Stimulated activated CD8-positive, alpha-beta memory T cell treated with anti-CD3 and anti-CD28 coated beads, Interleukin-4, amount 100 ng/mL, for 1 hour (primary cell): ENCODE results near the gene CCSAP.
A peak's percentile ranks its signal among the peaks of the same experiment; 100 is the strongest.
"Not testable (repeated sequence)": the region's sequence is repeated elsewhere in the genome, so short reads cannot be mapped to it uniquely, and the experiment has no call there.

Experiments
- DNase-seq, 2 donors: peaks; one replicate each; pipeline ENCODE4 v3.0.0-alpha.2; 2020; ENCODE audit warnings: low read depth in 2 of 2, low spot score in 1 of 2

CCSAP gene

DNA sequence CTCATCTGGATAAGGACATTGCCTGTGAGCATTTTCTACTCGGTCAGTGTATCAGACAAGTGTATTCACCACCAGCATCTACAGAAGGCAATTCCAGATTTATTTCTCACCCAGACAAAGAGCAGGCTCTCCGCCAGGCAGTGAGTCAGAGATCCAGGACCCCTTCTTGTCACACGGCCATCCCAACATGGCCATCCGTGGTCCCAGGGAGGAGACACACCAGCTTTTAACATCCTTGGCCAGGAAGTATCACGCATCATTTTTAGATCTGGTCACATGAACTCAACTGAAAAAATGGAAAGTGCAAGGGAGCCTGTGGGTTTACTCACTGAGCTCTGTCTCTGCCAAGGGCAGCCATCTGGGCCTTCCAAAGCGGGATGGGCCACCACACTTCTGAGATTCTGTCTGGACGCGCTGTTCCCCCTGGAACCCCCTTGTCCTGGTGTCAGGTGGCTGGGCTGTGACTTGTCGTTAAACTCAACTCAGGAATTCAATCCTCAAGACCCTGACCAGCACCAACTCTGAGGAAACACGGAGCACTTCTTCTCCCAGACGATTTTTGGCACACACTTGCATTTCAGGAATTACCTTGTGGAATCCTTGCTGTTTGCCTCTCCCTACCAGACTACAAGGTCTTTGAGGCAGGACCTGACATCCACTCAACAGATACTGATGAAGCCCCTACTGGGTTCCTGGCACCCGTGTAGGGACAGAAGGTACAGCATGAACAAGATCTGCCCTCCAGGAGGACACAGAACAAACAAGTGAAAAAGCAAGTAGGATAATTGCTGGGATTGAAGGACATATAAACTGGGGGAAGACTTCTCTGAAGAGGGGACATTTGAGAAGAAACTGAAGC is 21.6 kb upstream of the CCSAP start:
- DNase-seq = no peak

GRCh38 chr1:229363723-229364122 is 20.9 kb upstream of the CCSAP start:
- no peak for DNase-seq

DNA sequence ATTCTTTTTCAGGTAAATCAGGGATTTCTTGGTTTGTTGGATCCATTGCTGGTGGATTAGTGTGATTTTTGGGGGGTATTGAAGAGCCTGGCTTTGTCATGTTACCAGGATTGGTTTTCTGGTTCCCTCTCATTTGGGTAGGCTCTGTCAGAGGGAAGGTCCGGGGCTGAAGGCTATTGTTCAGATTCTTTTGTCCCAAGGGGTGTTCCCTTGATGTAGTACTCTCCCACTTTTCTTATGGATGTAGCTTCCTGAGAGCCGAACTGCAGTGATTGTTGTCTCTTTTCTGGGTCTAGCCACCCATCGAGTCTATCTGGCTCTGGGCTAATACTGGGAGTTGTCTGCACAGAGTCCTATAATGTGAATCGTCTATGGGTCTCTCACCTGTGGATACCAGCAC is 17.6 kb upstream of the CCSAP start:
- no peak for DNase-seq

DNA sequence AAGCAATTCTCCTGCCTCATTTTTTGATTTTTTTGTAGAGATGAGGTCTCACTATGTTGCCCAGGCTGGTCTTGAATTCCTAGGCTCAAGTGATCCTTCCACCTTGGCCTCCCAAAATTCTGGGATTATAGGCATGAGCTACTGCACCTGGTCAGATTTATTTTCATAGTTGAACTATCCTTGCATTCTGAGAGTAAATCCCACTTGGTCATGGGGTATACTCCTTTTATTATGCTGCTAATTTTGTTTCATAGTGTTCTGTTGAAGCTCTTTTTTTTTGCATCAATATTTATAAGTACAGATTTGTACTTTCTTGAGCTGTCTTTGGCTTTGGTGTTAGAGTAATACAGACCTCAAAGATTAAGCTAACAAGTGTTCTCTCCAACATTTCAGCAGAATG is 12.8 kb upstream of the CCSAP start:
- DNase-seq = no peak

GRCh38 chr1:229354226-229354625 is 11.4 kb upstream of the CCSAP start:
- DNase-seq = no peak

- DNase-seq = no peak
Observed at GRCh38 chr1:229352975-229353374, 10.1 kb upstream of the CCSAP start.

- no peak for DNase-seq
Observed at GRCh38 chr1:229349463-229350385, 6.9 kb upstream of the CCSAP start.

- no peak for DNase-seq
Observed at GRCh38 chr1:229347528-229347927, 4.7 kb upstream of the CCSAP start.

GRCh38 chr1:229344937-229345684 is 2.3 kb upstream of the CCSAP start:
- no peak for DNase-seq

GRCh38 chr1:229344139-229344538 is 1.3 kb upstream of the CCSAP start:
- no peak for DNase-seq

DNA sequence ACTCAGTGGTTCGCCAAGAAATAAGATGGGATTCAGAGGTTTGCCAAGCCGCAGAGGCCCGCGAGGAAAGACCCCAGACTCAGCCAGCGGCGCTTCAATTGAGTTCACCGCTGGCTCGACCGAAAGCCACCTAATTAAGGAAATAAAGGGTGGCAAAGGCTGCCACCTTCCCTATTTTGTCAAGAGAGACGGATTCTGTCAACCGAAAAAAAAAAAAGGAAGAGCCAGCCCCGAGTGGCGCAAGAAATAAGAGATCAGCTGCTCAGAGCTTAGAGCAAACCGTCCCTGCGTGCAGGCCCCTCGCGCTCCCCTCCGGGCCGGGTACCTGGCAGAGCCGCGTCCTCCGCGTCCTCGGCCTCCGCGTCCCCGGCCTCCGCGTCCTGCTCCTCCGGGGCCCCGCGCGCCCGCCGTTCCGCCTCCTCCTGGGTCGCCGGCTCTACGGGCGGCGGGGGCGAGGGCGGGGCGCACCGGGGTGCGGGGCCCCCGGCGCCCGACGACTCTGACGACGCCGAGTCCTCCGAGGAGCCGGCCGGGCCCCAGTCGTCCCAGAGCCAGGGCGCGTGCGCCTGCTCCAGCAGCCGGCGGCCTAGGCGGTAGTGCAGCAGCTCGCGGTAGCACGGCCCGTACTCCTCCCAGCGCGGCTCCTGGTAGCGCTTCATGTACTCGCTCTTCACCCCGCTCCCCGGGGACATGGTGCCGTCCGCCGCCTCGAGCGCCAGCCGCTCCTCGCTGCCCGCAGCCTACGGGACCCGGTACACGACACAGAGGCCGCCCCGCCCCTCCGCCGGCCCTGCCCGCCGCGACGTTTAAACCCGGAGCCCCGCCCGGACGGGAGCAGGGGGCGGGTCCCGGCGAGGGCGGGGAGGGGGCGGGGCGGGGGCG is 832 bp downstream of the CCSAP start:
- DNase-seq = peak; percentile 64 to 65

GRCh38 chr1:229340496-229340895 is 2.4 kb downstream of the CCSAP start:
- DNase-seq = no peak

- no peak for DNase-seq
Observed at GRCh38 chr1:229339520-229339919, 3.3 kb downstream of the CCSAP start.

DNA sequence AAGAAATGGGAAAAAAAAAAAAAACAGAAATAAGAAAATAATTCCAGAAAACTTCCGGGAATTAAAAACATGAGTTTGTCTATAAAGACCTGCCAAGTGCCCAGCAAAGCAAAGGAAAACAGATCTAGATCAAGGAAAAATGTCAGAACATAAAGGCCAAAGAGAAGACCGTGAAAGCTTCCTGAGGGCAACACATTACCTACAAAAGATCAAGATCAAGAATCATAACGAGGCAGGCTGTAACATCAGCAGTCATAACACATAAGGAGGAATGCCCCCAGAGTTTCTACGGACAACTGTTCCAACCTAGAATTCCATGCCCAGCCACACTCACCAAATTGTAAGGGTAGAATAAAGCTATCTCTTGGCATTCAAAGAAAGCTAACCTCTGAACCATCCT is 3.8 kb downstream of the CCSAP start:
- DNase-seq = no peak

GRCh38 chr1:229336345-229336744 is 6.5 kb downstream of the CCSAP start:
- no peak for DNase-seq

GRCh38 chr1:229334716-229335115 is 8.1 kb downstream of the CCSAP start:
- DNase-seq = no peak

DNA sequence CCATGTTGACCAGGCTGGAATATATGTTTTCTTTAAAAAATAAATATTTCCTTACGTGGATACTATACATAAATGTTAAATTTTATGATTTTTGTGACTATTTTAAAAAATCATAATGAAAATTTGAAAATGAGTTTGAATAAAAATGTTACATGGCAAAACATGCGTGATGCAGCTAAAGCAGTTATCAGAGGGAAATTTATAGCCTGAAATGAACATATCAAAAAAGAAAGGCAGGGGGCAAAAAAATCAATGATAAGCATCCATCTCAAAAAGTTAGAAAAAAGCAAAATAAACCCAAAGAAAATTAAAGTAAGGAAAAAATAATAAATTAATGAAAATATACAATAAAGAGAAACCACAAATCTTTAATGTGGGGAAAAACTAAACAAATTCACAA is 8.6 kb downstream of the CCSAP start:
- no peak for DNase-seq

- DNase-seq = no peak
Observed at GRCh38 chr1:229328598-229329362, 14.1 kb downstream of the CCSAP start.

GRCh38 chr1:229327765-229328164 is 15.1 kb downstream of the CCSAP start:
- DNase-seq = not testable (repeated sequence)

- no peak for DNase-seq
Observed at GRCh38 chr1:229326601-229327000, 16.2 kb downstream of the CCSAP start.
